Esophagus squamous epithelium (tissue), 5 donors: ENCODE results near the gene MCFD2. TPM values are rescaled to one million over a fixed set of nuclear protein-coding genes. Genes with fewer than 3 reads are reported as not detected.

Experiments
- DNase-seq: peaks from one replicate; lab custom pipeline; 2025; lab: John Stamatoyannopoulos, UW
- H3K27ac ChIP-seq, 4 donors: fragments of 200-600 bp; sonication (generic); one replicate each; pipeline ENCODE4 v1.5.1; 2016 to 2019; ENCODE audit warnings: mild to moderate bottlenecking in 1 of 4
- H3K27me3 ChIP-seq, 4 donors: fragments of 200-600 bp; sonication (generic); 1 replicate in 3 of 4; 2 replicates in 1 of 4; pipeline versions ENCODE4 v1.5.1 to v1.6.0; 2017 to 2021; ENCODE audit warnings: antibody characterized with exemption in 1 of 4
- H3K36me3 ChIP-seq, 3 donors: fragments of 200-600 bp; sonication (generic); one replicate each; pipeline ENCODE4 v1.5.1; 2016 to 2019
- H3K4me1 ChIP-seq, 3 donors: fragments of 200-600 bp; sonication (generic); one replicate each; pipeline ENCODE4 v1.5.1; 2017 to 2019
- H3K4me3 ChIP-seq, 4 donors: fragments of 200-600 bp; sonication (generic); 1 replicate in 3 of 4; 2 replicates in 1 of 4; pipeline ENCODE4 v1.5.1; 2016 to 2019; ENCODE audit warnings: mild to moderate bottlenecking in 2 of 4, moderate library complexity in 1 of 4
- H3K9me3 ChIP-seq, 3 donors: fragments of 200-600 bp; sonication (generic); one replicate each; pipeline ENCODE4 v1.5.1; 2016 to 2019
- POLR2A ChIP-seq, 4 donors: fragments of 450-650 bp; IDR thresholded peaks; one replicate each; pipeline ENCODE4 v1.6.1; 2017; ENCODE audit warnings: antibody characterized with exemption in 4 of 4, mild to moderate bottlenecking in 4 of 4, moderate library complexity in 3 of 4
- WGBS, 2 donors: methylation state at CpG; one replicate each; pipeline ENCODE4 v1.1.5; 2018; 5-methylcytosine and 5-hydroxymethylcytosine counted together
- intact Hi-C: fragments of 100-400 bp; cut with DNase I; formaldehyde crosslinking; loops from one replicate; pipeline ENCODE4 v1.15.0; 2022
- total RNA-seq, 4 donors: library from RNA; depleted of rRNA; stranded (reverse); fragments of >200 nt; gene quantifications; one replicate each; pipeline ENCODE4 v1.1.0, GENCODE V29; 2016
- TF ChIP-seq, protein P1 (sequence below), 6 experiments: fragments of 450-650 bp in 4 of 6; fragments of 200-600 bp in 2 of 6; sonication (generic) in 2 of 6; IDR thresholded peaks; one replicate each; pipeline ENCODE4 v1.5.1; 2016 to 2019; ENCODE audit warnings: antibody characterized with exemption in 6 of 6, mild to moderate bottlenecking in 4 of 6, moderate library complexity in 4 of 6
- donor health status: DM: yes; HTN: yes; CAD: no.

MCFD2 gene
- total RNA-seq, 4 donors from 2014 or later: 49.7 to 62.8 (median 56.7) TPM

- H3K9me3 ChIP-seq: no peaks in the 10 kb centered on the region
- intact Hi-C loops: no loop called here
- H3K36me3 ChIP-seq: no peaks in the 10 kb centered on the region
- H3K4me3 ChIP-seq: no peak overlapping the region
- 5 to 26% methylated on average over 5 of the region's 5 CpGs for WGBS, 2 donors
- TF ChIP-seq, protein P1, sequence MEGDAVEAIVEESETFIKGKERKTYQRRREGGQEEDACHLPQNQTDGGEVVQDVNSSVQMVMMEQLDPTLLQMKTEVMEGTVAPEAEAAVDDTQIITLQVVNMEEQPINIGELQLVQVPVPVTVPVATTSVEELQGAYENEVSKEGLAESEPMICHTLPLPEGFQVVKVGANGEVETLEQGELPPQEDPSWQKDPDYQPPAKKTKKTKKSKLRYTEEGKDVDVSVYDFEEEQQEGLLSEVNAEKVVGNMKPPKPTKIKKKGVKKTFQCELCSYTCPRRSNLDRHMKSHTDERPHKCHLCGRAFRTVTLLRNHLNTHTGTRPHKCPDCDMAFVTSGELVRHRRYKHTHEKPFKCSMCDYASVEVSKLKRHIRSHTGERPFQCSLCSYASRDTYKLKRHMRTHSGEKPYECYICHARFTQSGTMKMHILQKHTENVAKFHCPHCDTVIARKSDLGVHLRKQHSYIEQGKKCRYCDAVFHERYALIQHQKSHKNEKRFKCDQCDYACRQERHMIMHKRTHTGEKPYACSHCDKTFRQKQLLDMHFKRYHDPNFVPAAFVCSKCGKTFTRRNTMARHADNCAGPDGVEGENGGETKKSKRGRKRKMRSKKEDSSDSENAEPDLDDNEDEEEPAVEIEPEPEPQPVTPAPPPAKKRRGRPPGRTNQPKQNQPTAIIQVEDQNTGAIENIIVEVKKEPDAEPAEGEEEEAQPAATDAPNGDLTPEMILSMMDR (IDR thresholded peaks at IDR 0.05): no peak
- TF ChIP-seq POLR2A (IDR thresholded peaks at IDR 0.05): no peak
- peaks cover 0 to 25% (median 0%) of the 10 kb centered on the region in 4 donors for H3K27me3 ChIP-seq
- H3K27ac ChIP-seq: peak overlapping the region in 3 of 4 donors; percentile 16 to 56 (median 42)
- peak; percentile 20 for DNase-seq
- peaks cover 12 to 53% (median 19%) of the 10 kb centered on the region in 3 donors for H3K4me1 ChIP-seq
Observed at GRCh38 chr2:46873604-46874068, 42.0 kb downstream of the MCFD2 start.

DNA sequence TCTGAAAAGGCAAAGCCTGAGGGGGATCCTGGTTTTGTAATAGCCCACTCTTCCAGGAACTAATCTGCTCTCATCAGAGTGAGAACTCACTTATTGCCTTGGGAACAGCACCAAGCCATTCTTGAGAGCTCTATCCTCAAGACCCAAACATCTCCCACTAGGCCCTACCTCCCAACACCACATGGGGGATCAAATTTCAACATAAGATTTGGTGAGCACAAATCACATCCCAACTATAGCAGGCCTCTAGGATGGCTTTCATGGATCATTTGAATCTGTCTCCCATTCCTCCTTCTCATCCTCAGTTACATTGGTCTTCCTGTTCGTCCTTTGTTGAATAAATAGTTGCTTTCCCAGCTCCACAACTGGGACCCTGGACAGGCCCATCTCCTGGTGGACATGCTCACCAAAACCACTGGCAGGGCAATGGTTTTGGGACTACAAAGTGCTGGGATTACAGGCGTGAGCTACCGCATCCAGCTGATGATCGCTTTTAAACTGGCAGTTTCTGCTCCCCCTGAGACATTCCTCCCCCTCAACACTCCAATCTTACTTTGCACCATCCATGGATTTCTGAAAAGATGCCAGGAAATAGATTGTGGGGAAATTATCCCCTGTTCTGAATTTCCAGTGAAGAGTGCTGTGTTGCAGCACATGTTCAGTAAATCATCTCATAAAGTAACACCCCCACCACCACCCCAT, 42.6 kb downstream of the MCFD2 start:
- Histone ChIP-seq H3K4me1 (peaks cover 12 to 57% (median 18%) of the 10 kb centered on the region in 3 donors), H3K36me3 (no peaks in the 10 kb centered on the region), H3K9me3 (no peaks in the 10 kb centered on the region), H3K27me3 (peaks cover 0 to 25% (median 0%) of the 10 kb centered on the region in 4 donors), H3K4me3 (no peak overlapping the region), H3K27ac (peak overlapping the region in 3 of 4 donors; percentile 16 to 56 (median 42))
- WGBS, 2 donors: 98% methylated on average over 4 of the region's 4 CpGs
- TF ChIP-seq, protein P1 (IDR thresholded peaks at IDR 0.05): no peak
- no peak for TF ChIP-seq POLR2A (IDR thresholded peaks at IDR 0.05)
- DNase-seq: no peak
- intact Hi-C loops: no loop called here

- Histone ChIP-seq H3K36me3 (no peaks in the 10 kb centered on the region), H3K27me3 (peaks cover 0 to 25% (median 0%) of the 10 kb centered on the region in 4 donors), H3K4me3 (no peak overlapping the region), H3K9me3 (no peaks in the 10 kb centered on the region), H3K4me1 (peaks cover 18 to 64% (median 26%) of the 10 kb centered on the region in 3 donors), H3K27ac (no peak overlapping the region)
- no peak for DNase-seq
- TF ChIP-seq, protein P1 (IDR thresholded peaks at IDR 0.05): no peak
- no peak for TF ChIP-seq POLR2A (IDR thresholded peaks at IDR 0.05)
- 97 to 98% methylated on average over 4 to 6 of the region's 6 CpGs for WGBS, 2 donors
- intact Hi-C loops: no loop called here
Observed at GRCh38 chr2:46871976-46872381, 43.6 kb downstream of the MCFD2 start.

DNA sequence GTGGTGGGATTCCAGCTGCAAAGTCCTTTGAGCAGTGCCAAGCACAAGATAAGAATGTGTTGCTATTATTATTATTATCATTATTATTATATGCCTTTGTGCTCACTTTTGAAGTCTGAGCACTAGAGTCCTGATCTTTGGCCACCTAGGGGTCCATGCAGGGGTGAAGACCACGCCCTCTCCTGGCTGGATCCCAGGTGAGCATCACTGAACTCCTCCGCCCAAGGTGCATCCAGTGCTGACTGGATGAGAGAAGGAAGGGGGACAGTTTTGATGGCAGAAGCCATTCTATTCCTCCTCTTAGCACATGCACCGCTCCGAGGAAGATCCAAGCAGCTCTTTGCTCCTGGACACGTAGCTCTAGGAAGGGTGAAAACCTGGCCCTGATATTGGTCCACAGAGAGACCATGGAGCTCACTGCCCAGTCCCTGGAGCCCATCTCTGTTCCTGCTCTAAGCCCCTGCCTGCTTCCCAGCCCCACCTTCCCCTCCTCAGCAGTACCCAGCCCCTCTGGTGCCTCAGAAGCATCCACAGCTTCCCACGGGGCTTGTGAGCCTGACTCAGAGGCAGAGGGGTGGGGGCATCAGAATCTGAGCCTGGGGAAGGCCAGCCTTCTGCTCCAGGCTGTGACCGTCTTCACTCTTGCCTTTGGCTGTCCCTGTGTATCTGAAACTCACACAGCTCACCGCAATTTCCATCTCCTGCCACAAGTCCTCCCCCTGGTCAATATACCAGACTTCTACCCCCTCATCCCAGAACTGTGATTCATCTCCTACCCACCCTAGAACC, 45.4 kb downstream of the MCFD2 start:
- no peak overlapping the region for H3K4me3 ChIP-seq
- 80 to 91% methylated on average over 6 to 7 of the region's 8 CpGs for WGBS, 2 donors
- peaks cover 18 to 57% (median 23%) of the 10 kb centered on the region in 3 donors for H3K4me1 ChIP-seq
- H3K27ac ChIP-seq: no peak overlapping the region
- TF ChIP-seq POLR2A (IDR thresholded peaks at IDR 0.05): no peak
- TF ChIP-seq, protein P1 (IDR thresholded peaks at IDR 0.05): no peak
- peaks cover 0 to 25% (median 0%) of the 10 kb centered on the region in 4 donors for H3K27me3 ChIP-seq
- peaks cover 0 to 2% (median 0%) of the 10 kb centered on the region in 3 donors for H3K9me3 ChIP-seq
- no peak for DNase-seq
- intact Hi-C loops: no loop called here
- H3K36me3 ChIP-seq: no peaks in the 10 kb centered on the region
